Left renal cortex interstitium (tissue), 4 donors: ENCODE measurements around the gene SCNN1G. TPM values are rescaled to one million over a fixed set of nuclear protein-coding genes. Genes with fewer than 3 reads are reported as not detected.
"Not testable (repeated sequence)": the region's sequence is repeated elsewhere in the genome, so short reads cannot be mapped to it uniquely, and the experiment has no call there.

Experiments
- DNase-seq, 4 donors: peaks; one replicate each; pipeline ENCODE4 v3.0.0-alpha.2; 2013; ENCODE audit warnings: low read depth in 4 of 4, low spot score in 2 of 4, missing footprints in 1 of 4
- polyA plus RNA-seq, 4 donors: library from polyadenylated mRNA; unstranded; fragments of 120-200 nt; gene quantifications; one replicate each; pipeline ENCODE4 v1.2.1, GENCODE V29; 2013; ENCODE audit not compliant: insufficient read length in 4 of 4

Gene SCNN1G
- polyA plus RNA-seq, 4 donors = 37.0 to 56.1 (median 46.1) TPM

GRCh38 chr16:23248261-23249194 lies 66.0 kb downstream of the SCNN1G start:
- DNase-seq = no peak

GRCh38 chr16:23249830-23250229 lies 67.3 kb downstream of the SCNN1G start:
- DNase-seq = no peak

GRCh38 chr16:23252310-23252709 lies 69.8 kb downstream of the SCNN1G start:
- DNase-seq = no peak

- DNase-seq = not testable (repeated sequence)
These were observed 71.1 kb downstream of the SCNN1G start for GRCh38 chr16:23253650-23254049.

GRCh38 chr16:23254338-23254737 lies 71.8 kb downstream of the SCNN1G start:
- no peak for DNase-seq

GRCh38 chr16:23255000-23255399 lies 72.5 kb downstream of the SCNN1G start:
- DNase-seq = no peak

- no peak for DNase-seq
These were observed 73.9 kb downstream of the SCNN1G start for GRCh38 chr16:23256440-23256839.

- no peak for DNase-seq
These were observed 75.1 kb downstream of the SCNN1G start for GRCh38 chr16:23257682-23258081.

- DNase-seq = no peak
These were observed 76.3 kb downstream of the SCNN1G start for GRCh38 chr16:23258919-23259237.

Other genes starting within 250 kb of the SCNN1G start
- 1 to 10 TPM; 5.5 to 8.4 (median 6.7) TPM for gene USP31, start 33.3 kb upstream of the SCNN1G start, polyA plus RNA-seq
- 10 to 100 TPM; 12.8 to 26.0 (median 16.2) TPM for gene SCNN1B, start 119.6 kb downstream of the SCNN1G start, polyA plus RNA-seq